Skeletal muscle tissue (tissue), 5 donors: ENCODE results near the gene MIPEP. TPM values are rescaled to one million over a fixed set of nuclear protein-coding genes. Genes with fewer than 3 reads are reported as not detected.

Experiments used
- H3K27ac ChIP-seq: one replicate; pipeline ENCODE4 v1.7.0; 2013; ENCODE audit warnings: mild to moderate bottlenecking, low read depth, low read length, inconsistent platforms
- H3K27me3 ChIP-seq, 3 donors: one replicate each; pipeline ENCODE4 v1.7.0; 2013; ENCODE audit warnings: low read length in 3 of 3; ENCODE audit not compliant: control insufficient read depth in 3 of 3, insufficient read depth in 3 of 3
- H3K36me3 ChIP-seq, 3 donors: one replicate each; pipeline ENCODE4 v1.7.0; 2013; ENCODE audit warnings: low read length in 3 of 3; ENCODE audit not compliant: control insufficient read depth in 3 of 3, insufficient read depth in 3 of 3
- H3K4me1 ChIP-seq, 3 donors: one replicate each; pipeline ENCODE4 v1.7.0; 2013; ENCODE audit warnings: low read length in 3 of 3, mild to moderate bottlenecking in 3 of 3; ENCODE audit not compliant: control insufficient read depth in 3 of 3, insufficient read depth in 3 of 3
- H3K4me3 ChIP-seq, 3 donors: one replicate each; pipeline ENCODE4 v1.7.0; 2013; ENCODE audit warnings: low read length in 3 of 3
- H3K9ac ChIP-seq, 3 donors: one replicate each; pipeline ENCODE4 v1.7.0; 2013; ENCODE audit warnings: low read length in 3 of 3, mild to moderate bottlenecking in 3 of 3, moderate library complexity in 2 of 3, low read depth in 1 of 3
- H3K9me3 ChIP-seq, 3 donors: one replicate each; pipeline ENCODE4 v1.7.0; 2013; ENCODE audit warnings: low read length in 3 of 3; ENCODE audit not compliant: control insufficient read depth in 3 of 3
- small RNA-seq: library from RNA; depleted of rRNA; stranded (forward); fragments of <200 nt; gene quantifications from one replicate; pipeline ENCODE3, GENCODE V24; 2014
- total RNA-seq: library from RNA; depleted of rRNA; stranded (reverse); fragments of >200 nt; gene quantifications from one replicate; pipeline ENCODE4 v1.2.3, GENCODE V29; 2014
- donor health status: Osteomylitis.

The MIPEP gene
- total RNA-seq, 1 donor from 2014 or later = 13.6 TPM

GRCh38 chr13:23685416-23685815, 203.8 kb downstream of the MIPEP start:
- Histone ChIP-seq H3K4me3 (no peak overlapping the region), H3K4me1 (no peaks in the 10 kb centered on the region), H3K27ac (no peak overlapping the region), H3K9me3 (no peaks in the 10 kb centered on the region), H3K27me3 (no peaks in the 10 kb centered on the region), H3K36me3 (no peaks in the 10 kb centered on the region), H3K9ac (no peak overlapping the region)

DNA sequence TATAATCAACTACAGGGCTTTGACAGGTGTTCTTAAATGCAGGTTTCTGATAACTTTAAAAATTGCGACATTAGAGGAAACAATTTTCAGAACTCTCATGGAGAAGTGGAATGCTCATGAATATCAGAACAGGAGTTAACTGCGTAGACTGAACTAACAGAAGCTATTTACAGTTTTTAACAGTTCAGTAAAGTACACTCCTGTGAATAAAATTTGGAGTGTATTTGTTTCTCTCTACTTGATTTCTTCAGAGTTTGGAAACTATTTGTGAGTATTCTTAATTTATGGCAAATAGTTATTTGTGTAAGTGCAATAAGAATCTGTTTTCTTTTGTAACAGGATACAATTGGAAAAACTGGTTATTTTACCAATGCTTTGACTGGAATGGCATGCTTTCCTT, 204.6 kb downstream of the MIPEP start:
- H3K27ac ChIP-seq = no peak overlapping the region
- no peaks in the 10 kb centered on the region for H3K4me1 ChIP-seq
- no peaks in the 10 kb centered on the region for H3K9me3 ChIP-seq
- H3K27me3 ChIP-seq = no peaks in the 10 kb centered on the region
- no peaks in the 10 kb centered on the region for H3K36me3 ChIP-seq
- H3K9ac ChIP-seq = no peak overlapping the region
- H3K4me3 ChIP-seq = no peak overlapping the region

GRCh38 chr13:23683084-23683483, 206.1 kb downstream of the MIPEP start:
- H3K9me3 ChIP-seq = no peaks in the 10 kb centered on the region
- H3K27me3 ChIP-seq = no peaks in the 10 kb centered on the region
- H3K36me3 ChIP-seq = no peaks in the 10 kb centered on the region
- H3K4me3 ChIP-seq = no peak overlapping the region
- H3K4me1 ChIP-seq = no peaks in the 10 kb centered on the region
- H3K9ac ChIP-seq = no peak overlapping the region
- H3K27ac ChIP-seq = no peak overlapping the region

DNA sequence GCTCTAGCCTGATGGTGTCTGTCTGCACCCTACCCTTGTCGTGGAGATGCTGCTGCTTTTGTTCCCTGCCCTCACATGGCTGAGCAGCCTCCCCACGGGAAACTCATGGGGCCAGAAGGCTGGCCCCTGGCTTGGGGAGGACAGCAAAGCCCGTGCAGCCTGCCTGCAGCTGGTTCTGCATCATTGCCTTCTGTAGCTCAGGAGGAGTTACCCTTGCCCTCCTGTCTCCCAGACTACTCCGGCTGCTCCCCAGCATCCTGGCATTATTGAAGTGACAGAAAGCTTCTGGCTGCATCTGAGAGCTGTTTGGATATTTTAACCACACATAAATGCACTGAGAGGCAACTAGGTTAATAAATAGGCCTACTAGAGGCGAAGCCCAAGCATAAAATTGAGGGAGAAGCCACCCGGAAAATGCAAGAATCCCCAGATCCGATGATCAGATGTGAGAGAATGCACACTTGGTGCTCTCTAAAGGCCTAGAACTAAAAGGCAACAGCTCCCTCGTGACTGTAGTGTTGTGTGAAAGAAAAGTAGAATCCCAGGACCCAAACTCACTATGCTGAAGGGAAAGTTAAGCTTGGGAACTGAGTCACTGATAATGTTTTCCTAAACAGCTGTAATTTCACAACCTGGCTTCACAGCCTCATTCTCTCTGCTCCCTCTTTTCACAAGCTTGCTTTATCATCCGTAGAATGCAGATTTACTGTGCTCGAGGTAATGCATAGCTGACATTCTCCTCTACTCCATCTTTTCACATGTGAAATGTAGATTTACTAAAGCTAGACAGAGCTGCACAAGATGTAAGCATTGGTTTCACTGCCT, 208.1 kb downstream of the MIPEP start:
- Histone ChIP-seq H3K27me3 (no peaks in the 10 kb centered on the region), H3K9ac (no peak overlapping the region)

More for the DNA sequence above, 208.1 kb downstream of the MIPEP start:
- H3K9me3 ChIP-seq = no peaks in the 10 kb centered on the region
- no peak overlapping the region for H3K27ac ChIP-seq
- H3K4me3 ChIP-seq = no peak overlapping the region
- H3K4me1 ChIP-seq = no peaks in the 10 kb centered on the region
- no peaks in the 10 kb centered on the region for H3K36me3 ChIP-seq

Small RNA genes within 50 kb of the gene (small RNA-seq; reads per million reads assigned to genes)
- gene MTCO3P2 = not detected

Other genes starting within 250 kb of the MIPEP start
- gene C1QTNF9B, start 8.1 kb upstream of the MIPEP start, total RNA-seq = 1.0 TPM